ENCODE measurements around the gene PRR19.
A peak's percentile ranks its signal among the peaks of the same experiment; 100 is the strongest.

The PRR19 gene

GRCh38 chr19:42271861-42272534 lies 29.9 kb upstream of the PRR19 start:
- DNase-seq = no peak

- no peak for DNase-seq
These were observed 29.4 kb upstream of the PRR19 start for GRCh38 chr19:42272535-42272897.

- DNase-seq = no peak
These were observed 28.9 kb upstream of the PRR19 start for GRCh38 chr19:42272989-42273406.

- DNase-seq = no peak
These were observed 28.4 kb upstream of the PRR19 start for GRCh38 chr19:42273407-42274064.

GRCh38 chr19:42274065-42274682 lies 27.8 kb upstream of the PRR19 start:
- DNase-seq = no peak

GRCh38 chr19:42275103-42275502 lies 26.8 kb upstream of the PRR19 start:
- DNase-seq = no peak

- no peak for DNase-seq
These were observed 26.4 kb upstream of the PRR19 start for GRCh38 chr19:42275517-42275916.

GRCh38 chr19:42276284-42276683 lies 25.6 kb upstream of the PRR19 start:
- no peak for DNase-seq

GRCh38 chr19:42276821-42277220 lies 25.1 kb upstream of the PRR19 start:
- no peak for DNase-seq

- DNase-seq = no peak
These were observed 24.0 kb upstream of the PRR19 start for GRCh38 chr19:42277821-42278451.

GRCh38 chr19:42278452-42279154 lies 23.3 kb upstream of the PRR19 start:
- DNase-seq = no peak

- DNase-seq = no peak
These were observed 22.6 kb upstream of the PRR19 start for GRCh38 chr19:42279155-42279901.

- DNase-seq = peak; percentile 81
These were observed 21.8 kb upstream of the PRR19 start for GRCh38 chr19:42279902-42280814.

- no peak for DNase-seq
These were observed 21.2 kb upstream of the PRR19 start for GRCh38 chr19:42280815-42281145.

- DNase-seq = peak; percentile 17
These were observed 20.6 kb upstream of the PRR19 start for GRCh38 chr19:42281146-42281826.

GRCh38 chr19:42281827-42282762 lies 19.8 kb upstream of the PRR19 start:
- no peak for DNase-seq

GRCh38 chr19:42282819-42283187 lies 19.1 kb upstream of the PRR19 start:
- no peak for DNase-seq

- peak; percentile 95 for DNase-seq
These were observed 18.5 kb upstream of the PRR19 start for GRCh38 chr19:42283188-42284065.

GRCh38 chr19:42284066-42284501 lies 17.8 kb upstream of the PRR19 start:
- peak; percentile 88 for DNase-seq

Measured in central memory CD4-positive, alpha-beta T cell (primary cell).